Germinal center (tissue), 1 donor: Measurements from ENCODE around the gene PPOX.

ENCODE experiments used
- DNase-seq: peaks from one replicate; pipeline ENCODE4 v3.0.0; 2012; ENCODE audit warnings: mixed read lengths, low spot score

PPOX gene

DNA sequence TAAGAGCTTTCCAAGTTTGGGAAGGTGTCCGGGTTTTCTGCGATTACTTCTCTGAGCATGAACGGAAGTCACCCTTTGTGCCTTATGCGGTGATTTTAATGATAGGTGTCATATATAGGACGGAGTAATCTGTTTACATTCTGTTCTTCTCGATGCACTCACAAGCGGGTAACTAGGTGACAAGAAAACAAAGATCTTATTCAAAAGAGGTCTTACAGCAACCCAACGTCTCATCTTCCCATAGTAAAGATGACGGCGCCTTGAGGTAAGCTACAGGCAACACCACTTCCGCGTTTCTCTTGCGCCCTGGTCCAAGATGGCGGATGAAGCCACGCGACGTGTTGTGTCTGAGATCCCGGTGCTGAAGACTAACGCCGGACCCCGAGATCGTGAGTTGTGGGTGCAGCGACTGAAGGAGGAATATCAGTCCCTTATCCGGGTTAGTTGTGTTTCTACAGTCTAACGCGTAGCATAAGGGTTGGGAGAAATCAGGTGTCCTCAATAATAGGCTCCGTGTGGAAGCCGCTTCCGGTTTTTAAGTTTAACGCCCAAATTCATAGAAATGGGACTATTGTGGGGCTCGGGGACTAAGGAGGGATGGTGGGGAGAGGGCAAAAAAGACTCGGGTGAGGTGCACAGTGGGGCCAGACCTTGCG, 12.4 kb upstream of the PPOX start, which contains the start of gene UFC1:
Gene UFC1, plus strand, starts transcription at position 297 of the 656 bp plus-strand sequence. Its CDS starts 20 bp downstream, at position 317.
- peak; percentile 87 for DNase-seq

GRCh38 chr1:161157867-161158266, 8.4 kb upstream of the PPOX start:
- DNase-seq: no peak

GRCh38 chr1:161158316-161159010, 7.8 kb upstream of the PPOX start:
- DNase-seq: no peak

DNA sequence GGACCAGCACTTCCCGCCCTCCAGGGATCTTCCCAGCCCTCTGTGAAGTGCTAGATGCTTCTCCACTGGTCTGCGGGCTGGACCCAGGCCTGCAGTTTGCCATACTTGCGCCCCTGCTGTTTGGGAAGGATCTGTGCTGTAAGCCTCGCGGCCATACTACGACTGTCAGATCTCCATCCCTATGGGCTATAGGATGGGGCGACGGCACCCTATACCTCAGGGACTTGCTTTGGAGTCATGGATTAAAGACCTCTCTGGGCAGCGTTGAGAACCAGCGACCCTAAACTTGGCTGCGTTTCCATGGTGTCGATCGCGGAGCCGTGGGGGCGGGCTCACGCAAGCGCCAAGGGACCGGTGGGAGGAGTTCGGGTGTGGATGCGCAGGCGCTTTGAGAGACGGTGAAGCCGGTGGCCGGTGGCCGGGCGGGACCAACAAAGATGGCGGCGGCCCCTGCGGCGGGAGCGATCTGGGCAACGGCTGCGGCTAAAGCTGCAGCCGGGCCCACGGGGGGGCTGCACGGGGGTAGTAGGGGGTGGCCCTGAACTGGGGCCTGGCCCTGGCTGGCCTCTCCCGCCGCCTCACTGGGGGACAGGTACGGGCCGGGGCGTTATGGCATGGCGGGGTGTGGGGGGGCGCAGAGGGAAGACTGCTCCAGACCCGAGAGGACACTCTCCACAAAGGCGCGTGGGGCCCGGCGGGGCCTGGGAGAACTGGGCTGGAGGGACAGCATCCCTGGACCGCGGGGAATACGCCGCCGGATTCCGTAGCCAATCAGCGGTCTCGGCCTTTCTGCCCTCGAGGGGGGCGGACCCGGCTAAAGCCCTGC, 6.9 kb upstream of the PPOX start, which contains the start of gene USP21:
Gene USP21, plus strand, starts transcription at position 414 of the 826 bp plus-strand sequence. CDS start 1,141 bp downstream, outside the sequence.
- DNase-seq: peak; percentile 96

- no peak for DNase-seq
Measured at GRCh38 chr1:161159913-161160243, 6.3 kb upstream of the PPOX start.

- DNase-seq: no peak
Measured at GRCh38 chr1:161160671-161161145, 5.5 kb upstream of the PPOX start.

GRCh38 chr1:161161652-161162051, 4.6 kb upstream of the PPOX start:
- no peak for DNase-seq

DNA sequence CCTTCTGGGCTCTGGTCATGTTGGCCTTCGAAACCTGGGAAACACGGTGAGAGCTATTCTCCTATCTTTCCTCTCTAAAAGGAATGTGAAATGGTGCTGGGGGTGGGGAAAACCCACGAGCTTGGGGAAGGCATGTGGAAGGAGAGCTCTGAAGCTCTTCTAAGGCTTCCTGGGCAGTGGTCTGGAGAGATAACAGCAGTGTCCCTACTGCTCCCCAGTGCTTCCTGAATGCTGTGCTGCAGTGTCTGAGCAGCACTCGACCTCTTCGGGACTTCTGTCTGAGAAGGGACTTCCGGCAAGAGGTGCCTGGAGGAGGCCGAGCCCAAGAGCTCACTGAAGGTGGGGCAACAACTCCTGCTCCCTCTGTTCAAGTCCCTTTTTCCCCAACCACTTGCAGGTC, 4.2 kb upstream of the PPOX start:
- no peak for DNase-seq

DNA sequence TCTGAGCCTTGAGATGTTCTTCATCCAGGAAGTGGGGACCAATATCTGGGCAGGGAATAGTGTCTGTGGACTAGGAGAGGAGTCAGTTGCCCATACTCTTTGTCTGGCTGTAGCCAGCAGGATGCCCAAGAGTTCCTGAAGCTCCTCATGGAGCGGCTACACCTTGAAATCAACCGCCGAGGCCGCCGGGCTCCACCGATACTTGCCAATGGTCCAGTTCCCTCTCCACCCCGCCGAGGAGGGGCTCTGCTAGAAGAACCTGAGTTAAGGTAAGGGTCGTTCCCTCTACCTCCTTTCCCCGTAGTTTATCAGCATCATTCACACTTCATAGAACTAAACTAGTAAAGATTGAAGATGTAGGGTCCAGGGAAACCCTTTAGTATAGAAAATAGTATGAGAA, 3.4 kb upstream of the PPOX start:
- no peak for DNase-seq

- DNase-seq: no peak
Measured at GRCh38 chr1:161163793-161164192, 2.4 kb upstream of the PPOX start.

DNA sequence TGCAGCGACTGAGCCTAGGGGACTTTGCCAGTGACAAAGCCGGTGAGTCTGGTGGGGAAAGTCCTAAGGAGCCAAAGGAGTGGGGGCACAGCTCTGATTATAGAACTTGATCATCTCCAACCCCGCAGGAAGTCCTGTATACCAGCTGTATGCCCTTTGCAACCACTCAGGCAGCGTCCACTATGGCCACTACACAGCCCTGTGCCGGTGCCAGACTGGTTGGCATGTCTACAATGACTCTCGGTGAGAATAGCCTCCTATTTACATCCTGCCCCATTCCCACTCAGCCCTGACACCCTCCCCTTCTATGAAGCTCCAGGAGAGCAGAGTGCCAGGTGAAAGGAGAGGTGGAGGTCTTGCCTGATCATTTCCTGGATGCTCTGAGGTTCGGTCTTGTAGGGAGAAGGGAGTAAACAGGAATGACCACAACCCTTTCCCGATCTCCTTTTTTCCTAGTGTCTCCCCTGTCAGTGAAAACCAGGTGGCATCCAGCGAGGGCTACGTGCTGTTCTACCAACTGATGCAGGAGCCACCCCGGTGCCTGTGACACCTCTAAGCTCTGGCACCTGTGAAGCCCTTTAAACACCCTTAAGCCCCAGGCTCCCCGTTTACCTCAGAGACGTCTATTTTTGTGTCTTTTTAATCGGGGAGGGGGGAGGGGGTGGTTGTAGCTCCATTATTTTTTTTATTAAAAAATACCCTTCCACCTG, 1.2 kb upstream of the PPOX start:
- DNase-seq: no peak

DNA sequence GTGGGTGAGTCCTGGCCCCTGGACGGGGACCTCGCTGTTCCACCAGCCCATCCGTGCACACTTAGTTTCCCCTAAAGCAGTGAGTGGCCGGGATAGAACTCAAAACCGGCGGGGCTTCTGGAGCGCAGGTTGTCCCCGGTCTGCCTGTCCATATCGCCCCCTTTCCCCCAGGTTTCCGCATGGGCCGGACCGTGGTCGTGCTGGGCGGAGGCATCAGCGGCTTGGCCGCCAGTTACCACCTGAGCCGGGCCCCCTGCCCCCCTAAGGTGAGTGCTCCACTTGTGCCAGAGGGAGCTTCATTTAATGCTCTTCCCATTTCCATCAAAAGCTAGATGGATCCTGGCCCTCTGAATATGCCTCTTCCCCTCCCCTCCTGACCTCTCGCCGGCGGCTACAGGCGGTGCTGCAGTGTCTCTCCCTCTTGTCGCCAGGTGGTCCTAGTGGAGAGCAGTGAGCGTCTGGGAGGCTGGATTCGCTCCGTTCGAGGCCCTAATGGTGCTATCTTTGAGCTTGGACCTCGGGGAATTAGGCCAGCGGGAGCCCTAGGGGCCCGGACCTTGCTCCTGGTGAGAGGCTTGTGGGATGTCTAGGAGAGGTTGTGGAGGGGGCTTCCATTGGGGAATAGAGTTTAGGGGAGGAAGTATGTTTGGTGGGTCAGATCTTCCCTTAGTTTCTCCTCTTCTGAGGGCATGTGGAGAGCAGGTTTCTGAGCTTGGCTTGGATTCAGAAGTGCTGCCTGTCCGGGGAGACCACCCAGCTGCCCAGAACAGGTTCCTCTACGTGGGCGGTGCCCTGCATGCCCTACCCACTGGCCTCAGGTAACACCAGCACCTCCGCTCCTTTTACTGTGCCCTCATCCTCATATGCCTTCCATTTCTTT, 683 bp downstream of the PPOX start:
- no peak for DNase-seq

- no peak for DNase-seq
Measured at GRCh38 chr1:161168906-161169305, 2.7 kb downstream of the PPOX start.

DNA sequence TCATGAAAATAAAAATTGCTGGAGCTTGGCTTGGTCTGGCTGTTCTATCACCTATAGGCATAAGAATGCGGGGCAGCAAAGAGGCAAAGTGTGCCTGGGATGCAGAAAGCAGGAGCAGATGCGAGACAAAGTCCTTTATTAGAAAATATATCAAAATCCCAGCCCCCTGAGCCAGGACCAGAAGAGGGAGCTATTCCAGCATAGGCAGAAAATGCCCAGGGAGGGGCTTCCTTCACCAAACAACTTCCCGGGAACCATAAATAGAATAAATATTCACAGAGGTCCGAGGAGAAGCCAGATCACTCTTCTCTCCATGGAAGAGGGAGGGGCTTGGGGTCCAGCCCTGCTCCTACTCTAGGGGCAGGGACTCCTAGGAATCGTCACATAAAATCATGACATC, 5.0 kb downstream of the PPOX start:
- DNase-seq: no peak

DNA sequence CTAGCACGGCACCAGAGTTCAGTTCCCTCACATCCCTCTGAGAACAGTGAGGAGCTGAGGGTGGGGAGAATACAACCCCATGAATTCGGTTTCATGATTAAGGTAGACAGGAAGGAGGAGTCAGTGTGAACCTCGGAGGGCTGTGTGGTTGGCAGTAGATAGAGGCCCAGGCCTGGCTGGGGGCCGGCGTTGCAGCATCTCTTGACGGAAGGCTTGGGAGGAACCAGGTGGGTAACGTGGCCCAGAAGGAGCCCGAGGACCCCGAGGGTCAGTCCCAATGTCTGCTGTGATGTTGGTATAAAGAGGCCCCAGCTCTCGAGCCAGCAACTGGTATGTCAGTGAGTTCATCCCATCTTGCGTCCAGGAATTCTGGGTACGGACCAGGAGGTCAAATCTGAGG, 5.5 kb downstream of the PPOX start:
- no peak for DNase-seq

GRCh38 chr1:161172349-161172748, 6.1 kb downstream of the PPOX start:
- no peak for DNase-seq

GRCh38 chr1:161172776-161173376, 6.7 kb downstream of the PPOX start:
- no peak for DNase-seq

DNA sequence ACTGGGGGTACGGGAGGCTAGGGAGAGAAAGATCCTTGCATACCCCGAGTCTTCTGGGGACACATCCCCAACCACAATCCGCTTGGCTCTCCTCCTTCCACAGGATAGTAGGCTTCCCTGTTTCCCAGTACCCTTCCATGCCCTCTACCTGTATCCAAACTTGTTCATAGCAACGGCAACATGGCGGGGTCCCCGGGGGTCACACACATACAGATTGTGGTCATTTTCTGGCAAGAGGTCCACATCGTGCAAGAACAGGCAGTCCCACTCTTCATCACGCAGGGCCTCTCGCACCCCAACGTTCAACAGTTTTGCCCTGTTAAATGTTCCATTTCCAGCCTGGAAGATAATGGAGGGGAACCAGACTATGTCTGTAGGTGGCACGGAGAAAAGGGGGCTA, 7.5 kb downstream of the PPOX start:
- DNase-seq: no peak

DNA sequence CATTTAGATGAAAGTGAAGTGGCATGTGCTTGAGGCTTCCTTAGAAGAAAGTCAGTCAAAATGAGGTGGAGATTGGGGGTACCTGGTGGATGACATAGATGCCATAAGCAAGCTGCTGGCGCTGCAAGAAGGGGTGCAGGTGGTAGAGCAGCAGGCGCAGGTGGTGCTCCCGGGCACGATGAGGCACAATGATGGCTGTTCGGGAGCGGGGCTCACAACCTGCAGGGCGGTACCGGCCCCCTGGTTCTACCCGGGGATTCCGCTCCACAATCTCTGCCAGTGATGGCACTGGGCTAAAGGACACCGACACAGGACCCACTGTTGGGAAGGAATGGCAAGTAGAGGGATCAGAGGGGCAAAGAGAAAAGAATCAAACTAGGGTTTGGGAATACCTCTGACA, 8.7 kb downstream of the PPOX start:
- no peak for DNase-seq

- DNase-seq: peak; percentile 66
Measured at GRCh38 chr1:161175771-161176453, 9.7 kb downstream of the PPOX start.
